Upper lobe of right lung (tissue), 1 donor: Measurements from ENCODE around the gene RPTOR. TPM values are rescaled to one million over a fixed set of nuclear protein-coding genes. Genes with fewer than 3 reads are reported as not detected.

ENCODE experiments used
- ATAC-seq: fragments of 200-7000 bp; cut with Tn5 transposase; one replicate; pipeline ENCODE4 v1.9.1; 2020; ENCODE audit warnings: mild to moderate bottlenecking, moderate library complexity
- DNase-seq: peaks from one replicate; pipeline ENCODE4 v3.0.0-alpha.2; 2020
- H3K27ac ChIP-seq: fragments of 200-600 bp; one replicate; pipeline ENCODE4 v1.8.0; 2022
- H3K27me3 ChIP-seq: fragments of 200-600 bp; one replicate; pipeline ENCODE4 v1.8.0; 2022; ENCODE audit warnings: mild to moderate bottlenecking
- H3K36me3 ChIP-seq: fragments of 200-600 bp; one replicate; pipeline ENCODE4 v1.8.0; 2022
- H3K4me1 ChIP-seq: fragments of 200-600 bp; one replicate; pipeline ENCODE4 v1.8.0; 2022
- H3K4me3 ChIP-seq: fragments of 200-600 bp; one replicate; pipeline ENCODE4 v1.8.0; 2022; ENCODE audit warnings: mild to moderate bottlenecking
- H3K9me3 ChIP-seq: fragments of 200-600 bp; one replicate; pipeline ENCODE4 v1.8.0; 2022
- intact Hi-C: fragments of 100-400 bp; cut with DNase I; formaldehyde crosslinking; loops from one replicate; pipeline ENCODE4 v1.11.0; 2022
- total RNA-seq: library from RNA; stranded (reverse); fragmentation: NEBNext Ultra II Directional; extraction: Animal tissue kit (Norgen Biotek cat#: 25700); gene quantifications from one replicate; pipeline ENCODE4 v1.2.1, GENCODE V29; 2021
- TF ChIP-seq, protein P1 (sequence below): fragments of 200-600 bp; IDR thresholded peaks from one replicate; pipeline ENCODE4 v1.8.0; 2022; ENCODE audit warnings: antibody characterized with exemption
- donor health status: DM: no; HTN: yes; CAD: no; lungs with severe emphysema.

RPTOR gene
- total RNA-seq, 1 donor from 2014 or later = 35.4 TPM

DNA sequence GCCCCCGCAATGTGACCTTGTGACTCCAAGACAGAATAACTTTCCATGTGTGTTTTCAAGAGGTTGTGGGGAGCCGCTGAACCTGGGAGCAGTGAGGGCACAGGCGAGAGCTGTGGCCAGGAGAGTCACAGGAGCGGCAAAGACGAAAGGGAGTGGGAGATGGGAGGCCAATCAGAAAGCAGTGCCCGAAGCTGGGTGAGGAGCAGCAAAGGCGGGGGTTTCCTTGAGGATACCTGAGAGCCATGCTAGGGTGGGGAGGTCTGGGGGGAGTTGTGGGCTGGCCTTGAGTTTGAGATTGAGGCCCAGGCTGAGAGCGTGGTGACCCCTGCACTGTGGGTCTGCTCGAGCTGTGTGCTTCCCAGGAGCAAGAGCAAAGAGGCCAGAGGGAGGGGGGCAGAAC lies 45.1 kb upstream of the RPTOR start:
- Histone ChIP-seq H3K4me3 (no peak overlapping the region), H3K9me3 (no peaks in the 10 kb centered on the region), H3K27ac (no peak overlapping the region), H3K27me3 (peaks cover 8% of the 10 kb centered on the region), H3K36me3 (no peaks in the 10 kb centered on the region), H3K4me1 (no peaks in the 10 kb centered on the region)
- no peak for DNase-seq
- intact Hi-C loops = no loop called here
- TF ChIP-seq, protein P1, sequence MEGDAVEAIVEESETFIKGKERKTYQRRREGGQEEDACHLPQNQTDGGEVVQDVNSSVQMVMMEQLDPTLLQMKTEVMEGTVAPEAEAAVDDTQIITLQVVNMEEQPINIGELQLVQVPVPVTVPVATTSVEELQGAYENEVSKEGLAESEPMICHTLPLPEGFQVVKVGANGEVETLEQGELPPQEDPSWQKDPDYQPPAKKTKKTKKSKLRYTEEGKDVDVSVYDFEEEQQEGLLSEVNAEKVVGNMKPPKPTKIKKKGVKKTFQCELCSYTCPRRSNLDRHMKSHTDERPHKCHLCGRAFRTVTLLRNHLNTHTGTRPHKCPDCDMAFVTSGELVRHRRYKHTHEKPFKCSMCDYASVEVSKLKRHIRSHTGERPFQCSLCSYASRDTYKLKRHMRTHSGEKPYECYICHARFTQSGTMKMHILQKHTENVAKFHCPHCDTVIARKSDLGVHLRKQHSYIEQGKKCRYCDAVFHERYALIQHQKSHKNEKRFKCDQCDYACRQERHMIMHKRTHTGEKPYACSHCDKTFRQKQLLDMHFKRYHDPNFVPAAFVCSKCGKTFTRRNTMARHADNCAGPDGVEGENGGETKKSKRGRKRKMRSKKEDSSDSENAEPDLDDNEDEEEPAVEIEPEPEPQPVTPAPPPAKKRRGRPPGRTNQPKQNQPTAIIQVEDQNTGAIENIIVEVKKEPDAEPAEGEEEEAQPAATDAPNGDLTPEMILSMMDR = no peak
- no peak for ATAC-seq

DNA sequence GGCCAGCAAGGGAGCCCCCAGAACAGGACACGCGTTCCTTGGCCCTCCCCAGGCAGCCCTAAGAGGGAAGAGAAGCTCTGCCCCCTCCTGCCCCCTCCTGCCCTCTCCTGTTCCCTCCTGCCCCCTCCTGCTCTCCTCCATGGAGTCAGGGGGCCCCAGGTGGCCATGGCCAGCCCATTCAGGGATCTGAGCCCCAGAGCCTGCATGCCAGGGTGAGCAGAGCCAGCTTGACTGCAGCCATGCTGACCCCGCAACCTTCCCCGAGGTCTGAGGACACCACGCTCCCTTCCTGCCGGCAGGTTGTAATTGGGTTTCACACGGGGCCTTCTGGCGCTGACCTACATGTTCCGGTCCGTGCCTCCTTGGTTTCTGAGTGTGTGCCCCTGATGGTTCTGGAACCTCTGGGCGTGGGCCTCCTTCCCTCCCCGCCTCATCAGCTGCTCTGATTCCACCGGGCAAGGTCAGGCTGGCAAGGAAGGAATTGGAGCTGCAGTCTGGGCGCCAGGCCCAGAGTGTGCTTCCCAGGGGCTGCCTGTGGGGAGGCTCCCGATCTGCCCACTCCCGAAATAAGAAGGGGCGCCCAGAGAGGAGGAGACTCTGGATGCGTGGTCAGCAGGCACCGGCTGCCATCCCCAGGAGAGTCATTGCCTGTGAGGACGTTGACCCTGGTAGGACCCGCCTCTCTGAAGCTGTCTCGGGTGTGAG lies 44.5 kb upstream of the RPTOR start:
- intact Hi-C loops = no loop called here
- Histone ChIP-seq H3K27me3 (peaks cover 8% of the 10 kb centered on the region), H3K9me3 (no peaks in the 10 kb centered on the region), H3K4me3 (no peak overlapping the region), H3K4me1 (no peaks in the 10 kb centered on the region), H3K27ac (no peak overlapping the region), H3K36me3 (no peaks in the 10 kb centered on the region)
- ATAC-seq (no peak), DNase-seq (no peak)
- TF ChIP-seq, protein P1 = no peak

DNA sequence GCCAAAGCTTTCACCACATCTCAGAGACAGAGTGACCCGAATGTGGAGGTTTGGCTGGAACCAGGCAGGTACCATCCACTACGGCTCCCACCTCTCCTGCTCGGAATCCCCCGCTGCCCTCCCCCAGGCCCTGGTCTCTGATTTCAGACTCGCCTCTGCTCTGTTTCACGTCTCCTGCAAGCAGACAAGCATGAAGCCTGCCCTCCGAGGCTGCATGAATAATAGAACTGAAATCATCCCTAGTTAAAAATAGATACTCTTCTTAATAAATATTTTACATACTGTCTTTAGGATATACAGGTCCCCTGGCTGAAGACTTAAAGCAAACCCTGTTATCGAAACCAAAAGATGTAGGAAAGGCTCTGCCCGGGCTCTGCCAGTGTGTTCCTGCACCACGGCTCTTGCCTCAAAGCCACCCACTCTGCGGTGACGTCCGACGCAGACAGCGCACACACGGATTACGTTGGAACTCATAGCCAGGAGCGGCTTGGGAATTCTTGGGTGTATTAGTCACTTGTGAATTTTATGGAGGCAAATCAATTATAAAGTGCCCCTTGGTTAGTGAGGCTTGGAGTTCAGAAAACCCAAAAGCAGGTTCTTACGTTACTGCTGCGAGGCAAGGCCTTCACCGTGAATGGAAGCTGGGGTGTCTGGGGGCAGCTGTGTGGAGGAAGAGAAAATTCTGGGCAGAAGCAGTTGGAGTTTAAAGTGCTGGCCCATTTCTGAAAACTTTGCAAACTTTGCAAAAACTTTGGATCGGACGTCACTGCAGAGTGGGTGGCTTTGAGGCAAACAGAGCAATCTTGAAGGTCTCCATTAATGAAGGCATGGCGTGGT lies 42.7 kb upstream of the RPTOR start:
- no peaks in the 10 kb centered on the region for H3K9me3 ChIP-seq
- H3K4me1 ChIP-seq = no peaks in the 10 kb centered on the region
- H3K27ac ChIP-seq = no peak overlapping the region
- intact Hi-C loops = no loop called here
- ATAC-seq (no peak), DNase-seq (no peak)
- H3K4me3 ChIP-seq = no peak overlapping the region
- H3K36me3 ChIP-seq = no peaks in the 10 kb centered on the region
- TF ChIP-seq, protein P1 = no peak
- peaks cover 8% of the 10 kb centered on the region for H3K27me3 ChIP-seq

DNA sequence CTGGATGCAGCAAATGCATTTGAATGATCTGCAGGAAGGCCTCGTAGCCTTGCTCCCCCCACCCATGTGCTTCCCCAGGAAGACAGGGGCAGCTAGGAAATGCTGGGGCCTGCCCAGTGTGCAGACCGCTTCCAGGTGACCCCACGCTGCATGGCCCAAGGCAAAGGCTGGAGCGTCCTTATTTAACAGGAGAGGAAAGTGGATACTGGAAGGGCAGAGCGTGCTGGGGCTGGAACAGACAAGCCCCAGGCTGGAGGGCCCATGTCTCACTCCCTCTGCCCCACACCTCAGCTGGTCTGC lies 42.1 kb upstream of the RPTOR start:
- intact Hi-C loops = no loop called here
- H3K9me3 ChIP-seq = no peaks in the 10 kb centered on the region
- no peaks in the 10 kb centered on the region for H3K4me1 ChIP-seq
- TF ChIP-seq, protein P1 = no peak
- ATAC-seq = no peak
- H3K27ac ChIP-seq = no peak overlapping the region
- no peak for DNase-seq
- H3K36me3 ChIP-seq = no peaks in the 10 kb centered on the region
- no peak overlapping the region for H3K4me3 ChIP-seq
- H3K27me3 ChIP-seq = peaks cover 8% of the 10 kb centered on the region

DNA sequence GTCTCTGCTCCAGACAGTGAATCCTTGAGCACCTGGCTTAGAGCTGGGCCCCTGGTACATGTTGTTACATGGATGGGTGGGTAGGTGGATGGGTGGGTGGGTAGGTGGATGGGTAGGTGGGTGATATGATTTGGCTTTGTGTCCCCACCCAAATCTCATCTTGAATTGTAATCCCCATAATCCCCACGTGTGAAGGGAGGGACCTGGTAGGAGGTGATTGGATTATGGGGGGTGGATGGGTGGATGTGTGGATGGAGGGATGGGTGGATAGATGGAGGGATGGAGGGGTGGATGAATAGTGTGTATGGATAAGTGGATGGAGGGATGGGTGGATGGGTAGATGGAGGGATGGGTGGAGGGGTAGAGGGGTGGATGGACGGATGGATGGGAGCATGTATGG lies 41.6 kb upstream of the RPTOR start:
- Histone ChIP-seq H3K4me1 (no peaks in the 10 kb centered on the region), H3K36me3 (no peaks in the 10 kb centered on the region), H3K27ac (no peak overlapping the region), H3K27me3 (peaks cover 8% of the 10 kb centered on the region), H3K4me3 (no peak overlapping the region), H3K9me3 (no peaks in the 10 kb centered on the region)
- DNase-seq (no peak), ATAC-seq (no peak)
- TF ChIP-seq, protein P1 = no peak
- intact Hi-C loops = no loop called here
